A549 (cell line): ENCODE data around the gene ACO1.

Source experiments
- CEBPB ChIP-seq, 2 experiments: fragments of >200 bp in 1 of 2; sonication (Bioruptor Twin) in 1 of 2; formaldehyde crosslinking in 1 of 2; IDR thresholded peaks; 2 replicates each; pipeline ENCODE4 v1.6.1; 2012 to 2016
- EP300 ChIP-seq, 2 experiments: fragments of >200 bp; sonication (Bioruptor Twin); formaldehyde crosslinking; IDR thresholded peaks; 2 replicates in 1 of 2; 3 replicates in 1 of 2; pipeline ENCODE4 v1.6.1; 2016 to 2017
- FOSB ChIP-seq: fragments of 250-450 bp; sonication (Bioruptor Pico); IDR thresholded peaks from 2 replicates; pipeline ENCODE4 v1.5.0; 2020; ENCODE audit warnings: mild to moderate bottlenecking, moderate library complexity
- PHF8 ChIP-seq: fragments of 200-600 bp; sonication (generic); IDR thresholded peaks from 2 replicates; pipeline ENCODE4 v1.6.1; 2016; ENCODE audit warnings: low read depth, mild to moderate bottlenecking, antibody characterized with exemption, moderate library complexity, borderline replicate concordance
- POLR2A ChIP-seq: IDR thresholded peaks from 2 replicates; pipeline ENCODE4 v1.6.1; 2012; ENCODE audit warnings: mild to moderate bottlenecking, low read length
- RCOR1 ChIP-seq: fragments of 150-350 bp; IDR thresholded peaks from 2 replicates; pipeline ENCODE4 v1.6.1; 2014; ENCODE audit warnings: antibody characterized with exemption, low read length, low read depth
- RFX5 ChIP-seq: fragments of 450-650 bp; IDR thresholded peaks from 2 replicates; pipeline ENCODE4 v1.7.1; 2014; ENCODE audit warnings: antibody characterized with exemption, mild to moderate bottlenecking, moderate library complexity
- RNF2 ChIP-seq: fragments of 200-600 bp; sonication (generic); IDR thresholded peaks from 2 replicates; pipeline ENCODE4 v1.6.1; 2016; ENCODE audit warnings: low read depth, mild to moderate bottlenecking, antibody characterized with exemption, moderate library complexity, borderline replicate concordance
- ZFP36 ChIP-seq: fragments of 450-650 bp; IDR thresholded peaks from 2 replicates; pipeline ENCODE4 v1.6.1; 2014; ENCODE audit warnings: borderline replicate concordance; ENCODE audit not compliant: partially characterized antibody
- ZNF302 ChIP-seq: fragments of 250-450 bp; sonication (Bioruptor Pico); IDR thresholded peaks from 2 replicates; pipeline ENCODE4 v1.9.0; 2021; ENCODE audit warnings: inconsistent platforms, mild to moderate bottlenecking, moderate library complexity
- TF ChIP-seq, protein P1 (sequence below): fragments of >200 bp; sonication (Bioruptor Twin); formaldehyde crosslinking; IDR thresholded peaks from 3 replicates; pipeline ENCODE4 v1.5.1; 2016
- TF ChIP-seq, protein P2 (sequence below): IDR thresholded peaks from 2 replicates; pipeline ENCODE4 v1.6.1; 2012
- TF ChIP-seq, protein P3 (sequence below): fragments of 450-650 bp; IDR thresholded peaks from 2 replicates; pipeline ENCODE4 v1.6.1; 2014; ENCODE audit warnings: antibody characterized with exemption
- TF ChIP-seq, protein P4 (sequence below): fragments of 200-600 bp; sonication (generic); IDR thresholded peaks from 2 replicates; pipeline ENCODE4 v1.6.1; 2016; ENCODE audit warnings: antibody characterized with exemption, mild to moderate bottlenecking, moderate library complexity

DNA sequence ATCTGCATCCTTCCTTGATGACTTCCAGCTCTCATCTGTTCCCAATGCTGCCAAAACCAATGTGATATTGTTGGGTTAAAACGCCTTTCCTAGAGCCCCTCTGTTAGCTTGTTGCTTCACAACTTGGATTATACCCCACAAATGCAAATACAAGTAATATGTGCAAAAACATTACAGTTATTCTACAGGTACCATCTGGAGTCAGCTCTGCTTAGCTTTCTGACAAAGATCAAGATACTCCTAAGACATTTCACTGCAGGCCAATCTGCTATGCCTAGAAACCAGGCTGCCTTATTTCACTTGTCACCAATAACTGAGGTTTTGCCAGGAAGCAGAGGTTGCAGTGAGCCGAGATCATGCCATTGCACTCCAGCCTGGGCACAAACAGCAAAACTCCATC, 36.9 kb upstream of the ACO1 start:
- TF ChIP-seq EP300 (IDR thresholded peaks at IDR 0.05) (no peak), POLR2A (no peak), PHF8 (no peak), CEBPB (IDR thresholded peaks at IDR 0.05) (no peak), RCOR1 (no peak), ZFP36 (no peak), RFX5 (no peak), ZNF302 (CRISPR knock-in tag) (no peak), RNF2 (no peak), FOSB (no peak)
- TF ChIP-seq, protein P1, sequence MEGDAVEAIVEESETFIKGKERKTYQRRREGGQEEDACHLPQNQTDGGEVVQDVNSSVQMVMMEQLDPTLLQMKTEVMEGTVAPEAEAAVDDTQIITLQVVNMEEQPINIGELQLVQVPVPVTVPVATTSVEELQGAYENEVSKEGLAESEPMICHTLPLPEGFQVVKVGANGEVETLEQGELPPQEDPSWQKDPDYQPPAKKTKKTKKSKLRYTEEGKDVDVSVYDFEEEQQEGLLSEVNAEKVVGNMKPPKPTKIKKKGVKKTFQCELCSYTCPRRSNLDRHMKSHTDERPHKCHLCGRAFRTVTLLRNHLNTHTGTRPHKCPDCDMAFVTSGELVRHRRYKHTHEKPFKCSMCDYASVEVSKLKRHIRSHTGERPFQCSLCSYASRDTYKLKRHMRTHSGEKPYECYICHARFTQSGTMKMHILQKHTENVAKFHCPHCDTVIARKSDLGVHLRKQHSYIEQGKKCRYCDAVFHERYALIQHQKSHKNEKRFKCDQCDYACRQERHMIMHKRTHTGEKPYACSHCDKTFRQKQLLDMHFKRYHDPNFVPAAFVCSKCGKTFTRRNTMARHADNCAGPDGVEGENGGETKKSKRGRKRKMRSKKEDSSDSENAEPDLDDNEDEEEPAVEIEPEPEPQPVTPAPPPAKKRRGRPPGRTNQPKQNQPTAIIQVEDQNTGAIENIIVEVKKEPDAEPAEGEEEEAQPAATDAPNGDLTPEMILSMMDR: no peak
- TF ChIP-seq, protein P2, sequence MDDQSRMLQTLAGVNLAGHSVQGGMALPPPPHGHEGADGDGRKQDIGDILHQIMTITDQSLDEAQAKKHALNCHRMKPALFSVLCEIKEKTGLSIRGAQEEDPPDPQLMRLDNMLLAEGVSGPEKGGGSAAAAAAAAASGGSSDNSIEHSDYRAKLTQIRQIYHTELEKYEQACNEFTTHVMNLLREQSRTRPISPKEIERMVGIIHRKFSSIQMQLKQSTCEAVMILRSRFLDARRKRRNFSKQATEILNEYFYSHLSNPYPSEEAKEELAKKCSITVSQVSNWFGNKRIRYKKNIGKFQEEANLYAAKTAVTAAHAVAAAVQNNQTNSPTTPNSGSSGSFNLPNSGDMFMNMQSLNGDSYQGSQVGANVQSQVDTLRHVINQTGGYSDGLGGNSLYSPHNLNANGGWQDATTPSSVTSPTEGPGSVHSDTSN: no peak
- TF ChIP-seq, protein P3, sequence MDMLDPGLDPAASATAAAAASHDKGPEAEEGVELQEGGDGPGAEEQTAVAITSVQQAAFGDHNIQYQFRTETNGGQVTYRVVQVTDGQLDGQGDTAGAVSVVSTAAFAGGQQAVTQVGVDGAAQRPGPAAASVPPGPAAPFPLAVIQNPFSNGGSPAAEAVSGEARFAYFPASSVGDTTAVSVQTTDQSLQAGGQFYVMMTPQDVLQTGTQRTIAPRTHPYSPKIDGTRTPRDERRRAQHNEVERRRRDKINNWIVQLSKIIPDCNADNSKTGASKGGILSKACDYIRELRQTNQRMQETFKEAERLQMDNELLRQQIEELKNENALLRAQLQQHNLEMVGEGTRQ: no peak
- TF ChIP-seq, protein P4, sequence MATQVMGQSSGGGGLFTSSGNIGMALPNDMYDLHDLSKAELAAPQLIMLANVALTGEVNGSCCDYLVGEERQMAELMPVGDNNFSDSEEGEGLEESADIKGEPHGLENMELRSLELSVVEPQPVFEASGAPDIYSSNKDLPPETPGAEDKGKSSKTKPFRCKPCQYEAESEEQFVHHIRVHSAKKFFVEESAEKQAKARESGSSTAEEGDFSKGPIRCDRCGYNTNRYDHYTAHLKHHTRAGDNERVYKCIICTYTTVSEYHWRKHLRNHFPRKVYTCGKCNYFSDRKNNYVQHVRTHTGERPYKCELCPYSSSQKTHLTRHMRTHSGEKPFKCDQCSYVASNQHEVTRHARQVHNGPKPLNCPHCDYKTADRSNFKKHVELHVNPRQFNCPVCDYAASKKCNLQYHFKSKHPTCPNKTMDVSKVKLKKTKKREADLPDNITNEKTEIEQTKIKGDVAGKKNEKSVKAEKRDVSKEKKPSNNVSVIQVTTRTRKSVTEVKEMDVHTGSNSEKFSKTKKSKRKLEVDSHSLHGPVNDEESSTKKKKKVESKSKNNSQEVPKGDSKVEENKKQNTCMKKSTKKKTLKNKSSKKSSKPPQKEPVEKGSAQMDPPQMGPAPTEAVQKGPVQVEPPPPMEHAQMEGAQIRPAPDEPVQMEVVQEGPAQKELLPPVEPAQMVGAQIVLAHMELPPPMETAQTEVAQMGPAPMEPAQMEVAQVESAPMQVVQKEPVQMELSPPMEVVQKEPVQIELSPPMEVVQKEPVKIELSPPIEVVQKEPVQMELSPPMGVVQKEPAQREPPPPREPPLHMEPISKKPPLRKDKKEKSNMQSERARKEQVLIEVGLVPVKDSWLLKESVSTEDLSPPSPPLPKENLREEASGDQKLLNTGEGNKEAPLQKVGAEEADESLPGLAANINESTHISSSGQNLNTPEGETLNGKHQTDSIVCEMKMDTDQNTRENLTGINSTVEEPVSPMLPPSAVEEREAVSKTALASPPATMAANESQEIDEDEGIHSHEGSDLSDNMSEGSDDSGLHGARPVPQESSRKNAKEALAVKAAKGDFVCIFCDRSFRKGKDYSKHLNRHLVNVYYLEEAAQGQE: no peak
